GM23338 (cell line): Measurements from ENCODE around the gene ARFIP1. TPM values are rescaled to one million over a fixed set of nuclear protein-coding genes. Genes with fewer than 3 reads are reported as not detected.

Source experiments
- ATAC-seq: fragments of 200-7000 bp; cut with Tn5 transposase; 3 replicates; pipeline ENCODE4 v1.9.1; 2020
- DNase-seq: peaks from one replicate; pipeline ENCODE4 v3.0.0-alpha.2; 2015; ENCODE audit warnings: low spot score
- H2AFZ ChIP-seq: fragments of 200-600 bp; sonication (generic); 2 replicates; pipeline ENCODE4 v1.8.0; 2016; ENCODE audit warnings: antibody characterized with exemption, mild to moderate bottlenecking, moderate library complexity
- H3F3A ChIP-seq: fragments of 200-600 bp; sonication (generic); replicated peaks from 2 replicates; pipeline ENCODE4 v1.8.0; 2017; ENCODE audit warnings: antibody characterized with exemption, mixed run types, low read depth
- H3K27ac ChIP-seq: fragments of 200-600 bp; sonication (generic); 2 replicates; pipeline ENCODE4 v1.6.1; 2016; ENCODE audit warnings: low read depth
- H3K27me3 ChIP-seq: fragments of 200-600 bp; sonication (generic); 2 replicates; pipeline ENCODE4 v1.8.0; 2016; ENCODE audit warnings: mild to moderate bottlenecking, mixed run types, moderate library complexity; ENCODE audit not compliant: insufficient read depth
- H3K36me3 ChIP-seq: fragments of 200-600 bp; sonication (generic); 2 replicates; pipeline ENCODE4 v1.8.0; 2016; ENCODE audit warnings: mild to moderate bottlenecking; ENCODE audit not compliant: insufficient read depth
- H3K4me1 ChIP-seq: fragments of 200-600 bp; sonication (generic); 2 replicates; pipeline ENCODE4 v1.8.0; 2016; ENCODE audit warnings: mild to moderate bottlenecking, moderate library complexity; ENCODE audit not compliant: insufficient read depth
- H3K4me2 ChIP-seq: fragments of 200-600 bp; sonication (generic); 2 replicates; pipeline ENCODE4 v1.7.1; 2017; ENCODE audit warnings: mixed run types
- H3K4me3 ChIP-seq: fragments of 200-600 bp; sonication (generic); 2 replicates; pipeline ENCODE4 v1.6.1; 2016; ENCODE audit warnings: mixed run types
- H3K79me2 ChIP-seq: fragments of 200-600 bp; sonication (generic); replicated peaks from 2 replicates; pipeline ENCODE4 v1.8.0; 2017; ENCODE audit warnings: mild to moderate bottlenecking; ENCODE audit not compliant: insufficient read depth
- H3K9me2 ChIP-seq: fragments of 200-600 bp; sonication (generic); 2 replicates; pipeline ENCODE4 v1.8.0; 2017; ENCODE audit not compliant: insufficient read depth
- H4K20me1 ChIP-seq: fragments of 200-600 bp; sonication (generic); replicated peaks from 2 replicates; pipeline ENCODE4 v1.8.0; 2017; ENCODE audit warnings: mild to moderate bottlenecking; ENCODE audit not compliant: insufficient read depth
- H3K27ac Mint-ChIP-seq: 2 replicates; pipeline ENCODE4 v1.8.0; 2020; ENCODE audit warnings: inconsistent platforms, mild to moderate bottlenecking, moderate library complexity, mixed read lengths
- H3K27me3 Mint-ChIP-seq: 3 replicates; pipeline ENCODE4 v1.8.0; 2022; ENCODE audit warnings: low read depth, mild to moderate bottlenecking, moderate library complexity, mixed read lengths, inconsistent platforms; ENCODE audit not compliant: insufficient read depth, poor library complexity
- H3K36me3 Mint-ChIP-seq: 3 replicates; pipeline ENCODE4 v1.8.0; 2021; ENCODE audit warnings: low read depth, mild to moderate bottlenecking, inconsistent platforms, moderate library complexity, mixed read lengths
- H3K4me1 Mint-ChIP-seq: 3 replicates; pipeline ENCODE4 v1.8.0; 2020; ENCODE audit warnings: mild to moderate bottlenecking, inconsistent platforms, mixed read lengths
- H3K4me3 Mint-ChIP-seq: 3 replicates; pipeline ENCODE4 v1.8.0; 2021; ENCODE audit warnings: moderate library complexity, mild to moderate bottlenecking, inconsistent platforms, mixed read lengths
- H3K9me3 Mint-ChIP-seq: 3 replicates; pipeline ENCODE4 v1.8.0; 2020; ENCODE audit warnings: moderate library complexity, mild to moderate bottlenecking, inconsistent platforms, mixed read lengths
- ETS1 ChIP-seq: IDR thresholded peaks from 2 replicates; pipeline ENCODE4 v1.6.1; 2016; ENCODE audit warnings: antibody characterized with exemption
- EZH2phosphoT487 ChIP-seq: fragments of 200-600 bp; sonication (generic); IDR thresholded peaks from one replicate; pipeline ENCODE4 v1.8.1; 2018; ENCODE audit warnings: antibody characterized with exemption; ENCODE audit not compliant: unreplicated experiment
- JUNB ChIP-seq: IDR thresholded peaks from one replicate; pipeline ENCODE4 v1.6.1; 2016; ENCODE audit warnings: antibody characterized with exemption; ENCODE audit not compliant: unreplicated experiment
- NANOG ChIP-seq: IDR thresholded peaks from 2 replicates; pipeline ENCODE4 v1.6.1; 2016; ENCODE audit warnings: antibody characterized with exemption, borderline replicate concordance
- POLR2AphosphoS5 ChIP-seq: IDR thresholded peaks from 2 replicates; pipeline ENCODE4 v1.6.1; 2016; ENCODE audit warnings: antibody characterized with exemption, low read depth
- REST ChIP-seq: IDR thresholded peaks from one replicate; pipeline ENCODE4 v1.6.1; 2018; ENCODE audit warnings: antibody characterized with exemption; ENCODE audit not compliant: unreplicated experiment
- STAT1 ChIP-seq: IDR thresholded peaks from one replicate; pipeline ENCODE4 v1.6.1; 2016; ENCODE audit warnings: antibody characterized with exemption; ENCODE audit not compliant: unreplicated experiment
- ZNF114 ChIP-seq: fragments of 250-450 bp; sonication (Bioruptor Pico); IDR thresholded peaks from 2 replicates; pipeline ENCODE4 v1.5.0; 2020; ENCODE audit warnings: mild to moderate bottlenecking, moderate library complexity
- ZNF331 ChIP-seq: fragments of 250-450 bp; sonication (Bioruptor Pico); IDR thresholded peaks from 2 replicates; pipeline ENCODE4 v1.5.0; 2020; ENCODE audit warnings: low read depth, mild to moderate bottlenecking, moderate library complexity
- polyA plus RNA-seq: library from polyadenylated mRNA; unstranded; fragments of >200 nt; fragmentation: Nextera tagmentation; extraction: Ambion mirVana; gene quantifications from 2 replicates; pipeline ENCODE4 v1.2.1, GENCODE V29; 2016
- total RNA-seq: library from RNA; depleted of rRNA; stranded (reverse); fragments of >200 nt; shearing (Covaris generic); gene quantifications from 2 replicates; pipeline ENCODE4 v1.2.3, GENCODE V29; 2014
- TF ChIP-seq, protein P1 (sequence below), 2 experiments: fragments of 200-600 bp in 1 of 2; sonication (generic) in 1 of 2; conservative IDR thresholded peaks; 2 replicates each; pipeline versions ENCODE4 v1.5.1 to v1.6.1; 2016 to 2017; ENCODE audit warnings: antibody characterized with exemption in 2 of 2, low read depth in 2 of 2, mild to moderate bottlenecking in 2 of 2, moderate library complexity in 1 of 2

Gene ARFIP1
- total and polyA plus RNA-seq, 2 experiments from 2014 or later = 46.0 to 49.6 TPM

- Mint-ChIP-seq H3K9me3 (no peaks in the 10 kb centered on the region), H3K27me3 (no peaks in the 10 kb centered on the region), H3K4me1 (peaks cover 10% of the 10 kb centered on the region; the same call in 2 of the 3 replicates), H3K36me3 (peaks cover 8% of the 10 kb centered on the region; the same call in 2 of the 3 replicates), H3K27ac (no peak overlapping the region), H3K4me3 (no peak overlapping the region)
- no peak overlapping the region for H3K27ac ChIP-seq
- no peak overlapping the region for H3K4me2 ChIP-seq
- no peak for DNase-seq
- ATAC-seq = no peak
- H3F3A ChIP-seq = no peaks in the 10 kb centered on the region
- TF ChIP-seq POLR2AphosphoS5 = no peak
- TF ChIP-seq STAT1 = no peak
- TF ChIP-seq ZNF114 (CRISPR knock-in tag) = no peak
- TF ChIP-seq REST = no peak
- no peak for TF ChIP-seq NANOG
- no peaks in the 10 kb centered on the region for H3K36me3 ChIP-seq
- no peaks in the 10 kb centered on the region for H3K27me3 ChIP-seq
- H3K4me1 ChIP-seq = peaks cover 11% of the 10 kb centered on the region; the same call in 1 of the 2 replicates
- no peaks in the 10 kb centered on the region for H4K20me1 ChIP-seq
- no peaks in the 10 kb centered on the region for H3K9me2 ChIP-seq
- no peak overlapping the region for H3K4me3 ChIP-seq
- no peaks in the 10 kb centered on the region for H3K79me2 ChIP-seq
- no peak overlapping the region for H2AFZ ChIP-seq
Measured at GRCh38 chr4:152901205-152901604, 121.5 kb downstream of the ARFIP1 start.

DNA sequence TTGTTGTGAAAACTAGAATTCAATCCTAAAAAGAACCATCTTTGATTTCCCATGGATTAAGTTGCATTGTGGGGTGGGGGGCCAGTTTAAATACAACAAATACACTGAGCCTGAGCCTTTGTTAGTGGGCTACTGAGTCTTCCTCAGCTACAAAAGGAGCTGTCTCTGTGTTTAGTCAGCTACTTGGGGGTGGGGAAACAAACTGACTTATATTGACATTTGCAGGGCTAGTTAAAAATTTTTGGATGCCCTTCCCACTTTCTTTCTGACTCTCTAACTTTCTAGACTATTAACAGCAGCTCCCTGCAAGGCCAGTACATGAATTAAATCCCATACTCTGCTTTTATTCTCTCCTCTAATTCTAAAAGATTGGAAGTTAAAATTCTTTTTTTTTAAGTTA is 123.9 kb downstream of the ARFIP1 start:
- Mint-ChIP-seq H3K27ac (no peak overlapping the region; the same call in 1 of the 2 replicates), H3K36me3 (peaks cover 14% of the 10 kb centered on the region; the same call in 2 of the 3 replicates), H3K27me3 (no peaks in the 10 kb centered on the region), H3K9me3 (no peaks in the 10 kb centered on the region), H3K4me1 (peaks cover 10% of the 10 kb centered on the region; the same call in 2 of the 3 replicates), H3K4me3 (no peak overlapping the region)
- Histone ChIP-seq H3K4me3 (no peak overlapping the region), H3K27me3 (no peaks in the 10 kb centered on the region), H4K20me1 (no peaks in the 10 kb centered on the region), H3K4me1 (peaks cover 8% of the 10 kb centered on the region; the same call in 1 of the 2 replicates), H3K79me2 (no peaks in the 10 kb centered on the region), H3K36me3 (no peaks in the 10 kb centered on the region), H3K9me2 (no peaks in the 10 kb centered on the region), H3K27ac (no peak overlapping the region), H3K4me2 (no peak overlapping the region), H3F3A (no peaks in the 10 kb centered on the region), H2AFZ (no peak overlapping the region)
- ATAC-seq = no peak
- DNase-seq = no peak
- TF ChIP-seq ZNF114 (CRISPR knock-in tag) = no peak
- TF ChIP-seq POLR2AphosphoS5 = no peak
- TF ChIP-seq JUNB = no peak
- TF ChIP-seq REST = no peak
- TF ChIP-seq ETS1 = no peak
- TF ChIP-seq NANOG = no peak
- no peak for TF ChIP-seq EZH2phosphoT487
- no peak for TF ChIP-seq ZNF331 (CRISPR knock-in tag)
- TF ChIP-seq, protein P1, sequence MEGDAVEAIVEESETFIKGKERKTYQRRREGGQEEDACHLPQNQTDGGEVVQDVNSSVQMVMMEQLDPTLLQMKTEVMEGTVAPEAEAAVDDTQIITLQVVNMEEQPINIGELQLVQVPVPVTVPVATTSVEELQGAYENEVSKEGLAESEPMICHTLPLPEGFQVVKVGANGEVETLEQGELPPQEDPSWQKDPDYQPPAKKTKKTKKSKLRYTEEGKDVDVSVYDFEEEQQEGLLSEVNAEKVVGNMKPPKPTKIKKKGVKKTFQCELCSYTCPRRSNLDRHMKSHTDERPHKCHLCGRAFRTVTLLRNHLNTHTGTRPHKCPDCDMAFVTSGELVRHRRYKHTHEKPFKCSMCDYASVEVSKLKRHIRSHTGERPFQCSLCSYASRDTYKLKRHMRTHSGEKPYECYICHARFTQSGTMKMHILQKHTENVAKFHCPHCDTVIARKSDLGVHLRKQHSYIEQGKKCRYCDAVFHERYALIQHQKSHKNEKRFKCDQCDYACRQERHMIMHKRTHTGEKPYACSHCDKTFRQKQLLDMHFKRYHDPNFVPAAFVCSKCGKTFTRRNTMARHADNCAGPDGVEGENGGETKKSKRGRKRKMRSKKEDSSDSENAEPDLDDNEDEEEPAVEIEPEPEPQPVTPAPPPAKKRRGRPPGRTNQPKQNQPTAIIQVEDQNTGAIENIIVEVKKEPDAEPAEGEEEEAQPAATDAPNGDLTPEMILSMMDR (conservative IDR thresholded peaks at IDR 0.05; ENCODE audit: low read depth in 2 of 2) = no peak
